Erythroblast (primary cell): ENCODE measurements around the gene NCKAP5.

ENCODE experiments used
- GATA1 ChIP-seq: IDR thresholded peaks from 2 replicates; pipeline ENCODE4 v1.6.1; 2011; ENCODE audit warnings: low read depth, mild to moderate bottlenecking, control low read depth, low read length, moderate library complexity
- POLR2A ChIP-seq: IDR thresholded peaks from 2 replicates; pipeline ENCODE4 v1.6.1; 2011; ENCODE audit warnings: mild to moderate bottlenecking, low read length

- TF ChIP-seq POLR2A (no peak), GATA1 (no peak)
Measured at GRCh38 chr2:133439565-133439920, 128.7 kb downstream of the NCKAP5 start.
